A673 (cell line): Measurements from ENCODE around the gene CXorf38.

Experiments used
- CTCF ChIP-seq: fragments of 300-800, 200-600 bp; sonication (generic); conservative IDR thresholded peaks from 2 replicates; pipeline ENCODE4 v1.5.1; 2017; ENCODE audit warnings: low read depth, mild to moderate bottlenecking, antibody characterized with exemption, low read length, moderate library complexity, mixed read lengths
- EZH2 ChIP-seq: fragments of 200-600 bp; sonication (generic); IDR thresholded peaks from 2 replicates; pipeline ENCODE4 v1.6.1; 2017; ENCODE audit warnings: borderline replicate concordance, low read depth, mild to moderate bottlenecking, mixed read lengths, antibody characterized with exemption, low read length; ENCODE audit not compliant: poor library complexity, severe bottlenecking

GRCh38 chrX:40603446-40603845 is 43.9 kb downstream of the CXorf38 start:
- TF ChIP-seq CTCF = no peak
- no peak for TF ChIP-seq EZH2
